ENCODE measurements around the gene ZNF687.
"Not testable (repeated sequence)": the region's sequence is repeated elsewhere in the genome, so short reads cannot be mapped to it uniquely, and the experiment has no call there.

Gene ZNF687

GRCh38 chr1:151281969-151282882, at the start of gene ZNF687:
TSS of gene ZNF687 (plus strand) at chr1:151282299. CDS start at chr1:151286292, 3,993 bp downstream.
- DNase-seq (ENCODE audit: low read depth in 2 of 2), result peak; percentile 100

GRCh38 chr1:151235235-151235634, 46.9 kb upstream of the ZNF687 start:
- no peak for DNase-seq (ENCODE audit: low read depth in 2 of 2)

- no peak for DNase-seq (ENCODE audit: low read depth in 2 of 2)
Observed at GRCh38 chr1:151237678-151238466, 44.2 kb upstream of the ZNF687 start.

- DNase-seq (ENCODE audit: low read depth in 2 of 2), result peak; percentile 77 to 78
Observed at GRCh38 chr1:151238467-151238739, 43.7 kb upstream of the ZNF687 start.

- DNase-seq (ENCODE audit: low read depth in 2 of 2), result no peak
Observed at GRCh38 chr1:151242442-151242841, 39.7 kb upstream of the ZNF687 start.

- DNase-seq (ENCODE audit: low read depth in 2 of 2), result no peak
Observed at GRCh38 chr1:151243683-151244216, 38.3 kb upstream of the ZNF687 start.

GRCh38 chr1:151246786-151247185, 35.3 kb upstream of the ZNF687 start:
- DNase-seq (ENCODE audit: low read depth in 2 of 2), result no peak

- peak; percentile 16 to 33 for DNase-seq (ENCODE audit: low read depth in 2 of 2)
Observed at GRCh38 chr1:151251656-151252470, 30.2 kb upstream of the ZNF687 start.

GRCh38 chr1:151254217-151255213, 27.6 kb upstream of the ZNF687 start, which contains the start of gene PSMD4:
TSS of gene PSMD4 (plus strand) at chr1:151254734. CDS start at chr1:151254783, 49 bp downstream.
- DNase-seq (ENCODE audit: low read depth in 2 of 2), result peak; percentile 88 to 89

- DNase-seq (ENCODE audit: low read depth in 2 of 2), result no peak
Observed at GRCh38 chr1:151255381-151255780, 26.7 kb upstream of the ZNF687 start.

GRCh38 chr1:151259351-151259750, 22.7 kb upstream of the ZNF687 start:
- DNase-seq (ENCODE audit: low read depth in 2 of 2), result no peak

- no peak for DNase-seq (ENCODE audit: low read depth in 2 of 2)
Observed at GRCh38 chr1:151265446-151266236, 16.5 kb upstream of the ZNF687 start.

GRCh38 chr1:151266315-151266714, 15.8 kb upstream of the ZNF687 start:
- DNase-seq (ENCODE audit: low read depth in 2 of 2), result no peak

- DNase-seq (ENCODE audit: low read depth in 2 of 2), result no peak
Observed at GRCh38 chr1:151266821-151267220, 15.3 kb upstream of the ZNF687 start.

GRCh38 chr1:151267760-151268159, 14.3 kb upstream of the ZNF687 start:
- no peak for DNase-seq (ENCODE audit: low read depth in 2 of 2)

- no peak for DNase-seq (ENCODE audit: low read depth in 2 of 2)
Observed at GRCh38 chr1:151273924-151274466, 8.1 kb upstream of the ZNF687 start.

- DNase-seq (ENCODE audit: low read depth in 2 of 2), result not testable (repeated sequence)
Observed at GRCh38 chr1:151275341-151275740, 6.8 kb upstream of the ZNF687 start.

- no peak for DNase-seq (ENCODE audit: low read depth in 2 of 2)
Observed at GRCh38 chr1:151277249-151277648, 4.8 kb upstream of the ZNF687 start.
